ENCODE data around the gene GLRB.

DNA sequence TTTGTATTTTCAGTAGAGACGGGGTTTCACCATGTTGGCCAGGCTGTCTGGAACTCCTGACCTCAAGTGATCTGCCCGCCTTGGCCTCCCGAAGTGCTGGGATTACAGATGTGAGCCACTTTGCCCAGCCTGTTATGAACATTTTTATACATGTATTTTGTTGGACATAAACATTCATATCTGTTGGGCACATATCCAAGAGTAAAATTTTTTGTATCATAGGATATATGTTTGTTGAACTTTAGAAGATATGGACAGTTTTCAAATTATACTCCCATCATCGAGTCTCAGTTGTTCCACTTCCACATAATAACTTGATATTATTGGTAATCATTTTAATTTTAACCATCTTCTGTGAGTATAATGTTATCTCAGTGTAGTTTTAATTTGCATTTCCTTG lies 23.6 kb downstream of the GLRB start:
- TF ChIP-seq, protein P1, sequence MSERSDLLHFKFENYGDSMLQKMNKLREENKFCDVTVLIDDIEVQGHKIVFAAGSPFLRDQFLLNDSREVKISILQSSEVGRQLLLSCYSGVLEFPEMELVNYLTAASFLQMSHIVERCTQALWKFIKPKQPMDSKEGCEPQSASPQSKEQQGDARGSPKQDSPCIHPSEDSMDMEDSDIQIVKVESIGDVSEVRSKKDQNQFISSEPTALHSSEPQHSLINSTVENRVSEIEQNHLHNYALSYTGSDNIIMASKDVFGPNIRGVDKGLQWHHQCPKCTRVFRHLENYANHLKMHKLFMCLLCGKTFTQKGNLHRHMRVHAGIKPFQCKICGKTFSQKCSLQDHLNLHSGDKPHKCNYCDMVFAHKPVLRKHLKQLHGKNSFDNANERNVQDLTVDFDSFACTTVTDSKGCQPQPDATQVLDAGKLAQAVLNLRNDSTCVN (tag by site-specific recombination; optimal IDR thresholded peaks at IDR 0.05): no peak
- no peak for TF ChIP-seq ZNF549 (tag by site-specific recombination; IDR thresholded peaks at IDR 0.05)
- TF ChIP-seq ZNF223 (tag by site-specific recombination; IDR thresholded peaks at IDR 0.05): no peak
- no peak for TF ChIP-seq SETDB1 (IDR thresholded peaks at IDR 0.05; ENCODE audit: insufficient read length, low read length)
- TF ChIP-seq, protein P2, sequence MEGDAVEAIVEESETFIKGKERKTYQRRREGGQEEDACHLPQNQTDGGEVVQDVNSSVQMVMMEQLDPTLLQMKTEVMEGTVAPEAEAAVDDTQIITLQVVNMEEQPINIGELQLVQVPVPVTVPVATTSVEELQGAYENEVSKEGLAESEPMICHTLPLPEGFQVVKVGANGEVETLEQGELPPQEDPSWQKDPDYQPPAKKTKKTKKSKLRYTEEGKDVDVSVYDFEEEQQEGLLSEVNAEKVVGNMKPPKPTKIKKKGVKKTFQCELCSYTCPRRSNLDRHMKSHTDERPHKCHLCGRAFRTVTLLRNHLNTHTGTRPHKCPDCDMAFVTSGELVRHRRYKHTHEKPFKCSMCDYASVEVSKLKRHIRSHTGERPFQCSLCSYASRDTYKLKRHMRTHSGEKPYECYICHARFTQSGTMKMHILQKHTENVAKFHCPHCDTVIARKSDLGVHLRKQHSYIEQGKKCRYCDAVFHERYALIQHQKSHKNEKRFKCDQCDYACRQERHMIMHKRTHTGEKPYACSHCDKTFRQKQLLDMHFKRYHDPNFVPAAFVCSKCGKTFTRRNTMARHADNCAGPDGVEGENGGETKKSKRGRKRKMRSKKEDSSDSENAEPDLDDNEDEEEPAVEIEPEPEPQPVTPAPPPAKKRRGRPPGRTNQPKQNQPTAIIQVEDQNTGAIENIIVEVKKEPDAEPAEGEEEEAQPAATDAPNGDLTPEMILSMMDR (tag by site-specific recombination; IDR thresholded peaks at IDR 0.05): no peak
- TF ChIP-seq ZNF747 (tag by site-specific recombination; IDR thresholded peaks at IDR 0.05): no peak
- no peak for TF ChIP-seq ZNF335 (tag by site-specific recombination; conservative IDR thresholded peaks at IDR 0.05)
- no peak for TF ChIP-seq ZNF112 (tag by site-specific recombination; IDR thresholded peaks at IDR 0.05)
- TF ChIP-seq, protein P3, sequence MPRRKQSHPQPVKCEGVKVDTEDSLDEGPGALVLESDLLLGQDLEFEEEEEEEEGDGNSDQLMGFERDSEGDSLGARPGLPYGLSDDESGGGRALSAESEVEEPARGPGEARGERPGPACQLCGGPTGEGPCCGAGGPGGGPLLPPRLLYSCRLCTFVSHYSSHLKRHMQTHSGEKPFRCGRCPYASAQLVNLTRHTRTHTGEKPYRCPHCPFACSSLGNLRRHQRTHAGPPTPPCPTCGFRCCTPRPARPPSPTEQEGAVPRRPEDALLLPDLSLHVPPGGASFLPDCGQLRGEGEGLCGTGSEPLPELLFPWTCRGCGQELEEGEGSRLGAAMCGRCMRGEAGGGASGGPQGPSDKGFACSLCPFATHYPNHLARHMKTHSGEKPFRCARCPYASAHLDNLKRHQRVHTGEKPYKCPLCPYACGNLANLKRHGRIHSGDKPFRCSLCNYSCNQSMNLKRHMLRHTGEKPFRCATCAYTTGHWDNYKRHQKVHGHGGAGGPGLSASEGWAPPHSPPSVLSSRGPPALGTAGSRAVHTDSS (tag by site-specific recombination; IDR thresholded peaks at IDR 0.05): no peak
- TF ChIP-seq ZSCAN16 (tag by site-specific recombination; IDR thresholded peaks at IDR 0.05): no peak
- TF ChIP-seq ZNF274 (IDR thresholded peaks at IDR 0.05; ENCODE audit: low read length): no peak
- TF ChIP-seq ZNF274 (tag by site-specific recombination; IDR thresholded peaks at IDR 0.05; ENCODE audit: borderline replicate concordance): no peak
- TF ChIP-seq ZNF510 (tag by site-specific recombination; IDR thresholded peaks at IDR 0.05; ENCODE audit: insufficient replicate concordance): no peak

Measured in HEK293 (cell line).